ENCODE results near the gene FLRT3. TPM values are rescaled to one million over a fixed set of nuclear protein-coding genes. Genes with fewer than 3 reads are reported as not detected.

Gene FLRT3
- total and polyA plus RNA-seq, 11 donors: 0.04 to 6.9 (median 0.11) TPM; not detected in 1

- Histone ChIP-seq H3K27ac (no peak overlapping the region), H3K4me1 (no peaks in the 10 kb centered on the region), H3K36me3 (no peaks in the 10 kb centered on the region), H3K27me3 (no peaks in the 10 kb centered on the region), H3K4me3 (no peak overlapping the region), H3K9me3 (peaks cover 0 to 17% (median 0%) of the 10 kb centered on the region in 12 donors)
- 24 to 41% (median 28%) methylated on average over 1 of the region's 1 CpG for WGBS, 4 donors
- intact Hi-C loops (cut with DNase I): no loop called here
- TF ChIP-seq POLR2A (IDR thresholded peaks at IDR 0.05) (no peak), CTCF (IDR thresholded peaks at IDR 0.05) (no peak)
- DNase-seq (no peak), ATAC-seq (no peak)
Observed at GRCh38 chr20:14384416-14385175, 47.2 kb upstream of the FLRT3 start.

GRCh38 chr20:14383335-14383734, 45.9 kb upstream of the FLRT3 start:
- no peak for DNase-seq
- Histone ChIP-seq H3K36me3 (no peaks in the 10 kb centered on the region), H3K4me3 (no peak overlapping the region), H3K27me3 (no peaks in the 10 kb centered on the region), H3K4me1 (no peaks in the 10 kb centered on the region), H3K27ac (no peak overlapping the region), H3K9me3 (peaks cover 0 to 17% (median 0%) of the 10 kb centered on the region in 12 donors)
- WGBS, 4 donors: 73 to 82% (median 81%) methylated on average over 5 of the region's 5 CpGs
- TF ChIP-seq CTCF (IDR thresholded peaks at IDR 0.05): no peak
- no peak for TF ChIP-seq POLR2A (IDR thresholded peaks at IDR 0.05)
- intact Hi-C loops (cut with DNase I): no loop called here
- no peak for ATAC-seq

GRCh38 chr20:14378326-14378725, 40.9 kb upstream of the FLRT3 start:
- Histone ChIP-seq H3K9me3 (no peaks in the 10 kb centered on the region), H3K27ac (no peak overlapping the region), H3K4me3 (no peak overlapping the region), H3K27me3 (no peaks in the 10 kb centered on the region), H3K4me1 (no peaks in the 10 kb centered on the region), H3K36me3 (no peaks in the 10 kb centered on the region)
- TF ChIP-seq CTCF (IDR thresholded peaks at IDR 0.05) (no peak), POLR2A (IDR thresholded peaks at IDR 0.05) (no peak)
- no peak for ATAC-seq
- intact Hi-C loops (cut with DNase I): no loop called here
- DNase-seq: no peak

GRCh38 chr20:14375416-14375985, 38.1 kb upstream of the FLRT3 start:
- 55 to 63% (median 59%) methylated on average over 4 of the region's 4 CpGs for WGBS, 4 donors
- Histone ChIP-seq H3K9me3 (no peaks in the 10 kb centered on the region), H3K36me3 (no peaks in the 10 kb centered on the region), H3K27me3 (no peaks in the 10 kb centered on the region), H3K27ac (no peak overlapping the region), H3K4me3 (no peak overlapping the region), H3K4me1 (no peaks in the 10 kb centered on the region)
- TF ChIP-seq CTCF (IDR thresholded peaks at IDR 0.05) (no peak), POLR2A (IDR thresholded peaks at IDR 0.05) (no peak)
- intact Hi-C loops (cut with DNase I): no loop called here
- DNase-seq: no peak
- no peak for ATAC-seq
